ENCODE measurements around the gene UVRAG.

- TF ChIP-seq CTCF (IDR thresholded peaks at IDR 0.05; ENCODE audit: low read depth, low read length): no peak
- TF ChIP-seq EZH2phosphoT487 (IDR thresholded peaks at IDR 0.05; ENCODE audit: low read depth): no peak
These were observed 84.8 kb downstream of the UVRAG start for GRCh38 chr11:75899806-75900205.

Data from OCI-LY3 (cell line).